PFSK-1 (cell line): ENCODE results near the gene ST3GAL2.

ENCODE experiments used
- FOXP2 ChIP-seq: optimal IDR thresholded peaks from 2 replicates; pipeline ENCODE3; 2011; ENCODE audit warnings: borderline replicate concordance, control low read depth, inconsistent platforms; ENCODE audit not compliant: insufficient read depth; ENCODE audit errors: extremely low read length, extremely low read depth
- POLR2AphosphoS5 ChIP-seq: IDR thresholded peaks from 2 replicates; pipeline ENCODE4 v1.6.1; 2012; ENCODE audit warnings: low read depth, mild to moderate bottlenecking, control low read depth, low read length, moderate library complexity
- SIN3A ChIP-seq: IDR thresholded peaks from 2 replicates; pipeline ENCODE4 v1.6.1; 2012; ENCODE audit warnings: mild to moderate bottlenecking, low read length, moderate library complexity, borderline replicate concordance; ENCODE audit not compliant: insufficient read depth
- TAF1 ChIP-seq: IDR thresholded peaks from 2 replicates; pipeline ENCODE4 v1.6.1; 2012; ENCODE audit warnings: low read length, control low read depth, borderline replicate concordance; ENCODE audit not compliant: insufficient read depth
- TF ChIP-seq, protein P1 (sequence below), 2 experiments: IDR thresholded peaks; 2 replicates each; pipeline versions ENCODE4 v1.6.1 to v1.8.0; 2011 to 2012; ENCODE audit warnings: low read depth in 2 of 2, low read length in 2 of 2, control low read depth in 1 of 2, inconsistent platforms in 1 of 2, mild to moderate bottlenecking in 1 of 2, moderate library complexity in 1 of 2; ENCODE audit not compliant: insufficient read depth in 1 of 2

The ST3GAL2 gene

DNA sequence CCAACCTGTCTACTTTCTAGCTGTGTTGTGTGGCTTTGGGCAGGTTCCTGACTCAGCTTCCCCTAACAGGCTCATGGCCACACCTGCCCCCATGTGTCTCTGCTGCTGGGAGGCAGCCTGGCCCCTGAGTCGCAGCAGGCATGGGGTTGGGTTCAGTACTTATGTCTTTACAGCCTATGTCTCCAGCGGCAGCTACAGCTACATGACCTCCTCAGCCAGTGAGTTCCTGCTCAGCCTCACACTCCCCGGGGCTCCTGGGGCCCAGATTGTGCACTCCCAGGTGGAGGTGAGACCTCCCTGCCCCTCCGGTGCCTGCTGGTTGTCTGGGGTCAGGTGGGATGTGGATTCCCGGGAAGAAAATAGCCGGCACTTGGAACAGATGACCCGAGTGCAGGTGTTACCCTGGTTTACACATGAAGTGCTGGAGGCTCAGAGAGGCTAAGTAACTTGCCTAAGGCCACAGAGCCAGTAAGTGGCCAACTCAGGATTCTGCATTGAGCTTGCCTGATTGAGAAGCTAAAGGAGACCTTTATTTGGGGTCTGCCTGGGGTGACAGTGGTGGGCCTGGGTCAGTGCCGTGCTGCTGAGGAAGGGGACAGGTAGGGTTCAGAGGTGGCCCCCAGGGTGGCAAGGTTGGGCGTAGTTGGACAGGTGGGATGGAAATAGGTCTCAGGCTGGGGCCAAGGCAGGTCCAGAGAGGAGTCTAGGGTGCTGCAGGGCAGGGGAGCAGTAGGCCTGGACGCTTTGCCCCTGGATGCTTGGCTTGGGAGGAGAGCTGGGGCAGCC is 31.4 kb upstream of the ST3GAL2 start:
- TF ChIP-seq POLR2AphosphoS5 (no peak), TAF1 (no peak), SIN3A (no peak), FOXP2 (no peak)
- TF ChIP-seq, protein P1, sequence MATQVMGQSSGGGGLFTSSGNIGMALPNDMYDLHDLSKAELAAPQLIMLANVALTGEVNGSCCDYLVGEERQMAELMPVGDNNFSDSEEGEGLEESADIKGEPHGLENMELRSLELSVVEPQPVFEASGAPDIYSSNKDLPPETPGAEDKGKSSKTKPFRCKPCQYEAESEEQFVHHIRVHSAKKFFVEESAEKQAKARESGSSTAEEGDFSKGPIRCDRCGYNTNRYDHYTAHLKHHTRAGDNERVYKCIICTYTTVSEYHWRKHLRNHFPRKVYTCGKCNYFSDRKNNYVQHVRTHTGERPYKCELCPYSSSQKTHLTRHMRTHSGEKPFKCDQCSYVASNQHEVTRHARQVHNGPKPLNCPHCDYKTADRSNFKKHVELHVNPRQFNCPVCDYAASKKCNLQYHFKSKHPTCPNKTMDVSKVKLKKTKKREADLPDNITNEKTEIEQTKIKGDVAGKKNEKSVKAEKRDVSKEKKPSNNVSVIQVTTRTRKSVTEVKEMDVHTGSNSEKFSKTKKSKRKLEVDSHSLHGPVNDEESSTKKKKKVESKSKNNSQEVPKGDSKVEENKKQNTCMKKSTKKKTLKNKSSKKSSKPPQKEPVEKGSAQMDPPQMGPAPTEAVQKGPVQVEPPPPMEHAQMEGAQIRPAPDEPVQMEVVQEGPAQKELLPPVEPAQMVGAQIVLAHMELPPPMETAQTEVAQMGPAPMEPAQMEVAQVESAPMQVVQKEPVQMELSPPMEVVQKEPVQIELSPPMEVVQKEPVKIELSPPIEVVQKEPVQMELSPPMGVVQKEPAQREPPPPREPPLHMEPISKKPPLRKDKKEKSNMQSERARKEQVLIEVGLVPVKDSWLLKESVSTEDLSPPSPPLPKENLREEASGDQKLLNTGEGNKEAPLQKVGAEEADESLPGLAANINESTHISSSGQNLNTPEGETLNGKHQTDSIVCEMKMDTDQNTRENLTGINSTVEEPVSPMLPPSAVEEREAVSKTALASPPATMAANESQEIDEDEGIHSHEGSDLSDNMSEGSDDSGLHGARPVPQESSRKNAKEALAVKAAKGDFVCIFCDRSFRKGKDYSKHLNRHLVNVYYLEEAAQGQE (IDR thresholded peaks at IDR 0.05; ENCODE audit: insufficient read depth in 1 of 2, low read depth in 2 of 2, low read length in 2 of 2) = no peak

DNA sequence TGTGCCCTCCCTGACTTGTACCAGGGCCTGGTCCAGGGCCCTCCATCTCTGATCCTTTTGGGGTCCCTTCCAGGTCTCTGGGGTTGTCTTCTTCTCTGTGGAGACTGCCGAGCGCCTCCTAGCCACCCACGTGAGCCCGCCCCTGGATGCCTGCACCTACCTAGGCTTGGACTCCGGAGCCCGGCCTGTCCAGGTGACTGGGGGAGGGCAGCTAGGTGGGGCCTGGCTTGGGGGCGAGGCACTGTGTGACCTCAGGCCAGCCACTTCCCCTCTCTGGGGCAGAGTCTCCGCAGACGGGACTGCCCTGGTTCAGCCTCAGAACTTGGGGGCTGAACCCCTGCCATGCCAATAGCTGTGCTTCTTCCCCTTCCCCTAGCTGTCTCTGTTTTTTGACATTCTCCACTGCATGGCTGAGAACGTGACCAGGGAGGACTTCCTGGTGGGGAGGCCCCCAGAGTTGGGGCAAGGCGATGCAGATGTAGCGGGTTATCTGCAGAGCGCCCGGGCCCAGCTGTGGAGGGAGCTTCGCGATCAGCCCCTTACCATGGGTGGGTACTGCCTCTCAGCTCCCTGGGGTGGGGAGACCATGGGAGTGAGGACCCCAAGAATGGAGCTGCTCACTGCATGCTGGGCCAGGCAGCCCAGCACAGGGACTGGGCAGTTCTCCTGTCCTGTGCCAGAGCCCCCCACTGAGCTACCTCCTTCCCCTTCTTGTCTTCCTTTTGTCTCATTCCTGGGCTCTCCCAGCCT is 30.1 kb upstream of the ST3GAL2 start:
- no peak for TF ChIP-seq FOXP2
- TF ChIP-seq SIN3A = no peak
- TF ChIP-seq TAF1 = no peak
- TF ChIP-seq, protein P1 (IDR thresholded peaks at IDR 0.05; ENCODE audit: insufficient read depth in 1 of 2, low read depth in 2 of 2, low read length in 2 of 2) = no peak
- no peak for TF ChIP-seq POLR2AphosphoS5

DNA sequence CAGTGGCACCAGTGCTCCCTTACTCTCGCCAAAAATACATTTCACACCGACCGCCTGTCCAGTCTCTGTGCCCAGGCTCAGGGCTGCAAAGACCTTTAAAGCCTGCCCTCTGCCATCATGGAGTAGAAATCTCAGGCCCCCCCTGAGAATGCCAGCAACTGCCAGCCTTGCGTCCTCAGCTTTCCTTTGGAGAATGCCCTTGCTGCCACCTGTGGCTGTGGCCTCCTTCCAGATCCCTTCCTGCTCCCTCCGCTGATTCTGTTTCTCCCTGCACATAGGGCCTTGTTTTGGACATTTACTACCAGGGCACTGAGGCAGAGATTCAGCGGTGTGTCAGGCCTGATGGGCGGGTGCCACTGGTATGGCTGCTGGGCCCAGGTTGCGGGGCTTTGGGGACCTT is 28.7 kb upstream of the ST3GAL2 start:
- TF ChIP-seq POLR2AphosphoS5 (no peak), SIN3A (no peak), FOXP2 (no peak), TAF1 (no peak)
- TF ChIP-seq, protein P1 (IDR thresholded peaks at IDR 0.05; ENCODE audit: insufficient read depth in 1 of 2, low read depth in 2 of 2, low read length in 2 of 2) = no peak

DNA sequence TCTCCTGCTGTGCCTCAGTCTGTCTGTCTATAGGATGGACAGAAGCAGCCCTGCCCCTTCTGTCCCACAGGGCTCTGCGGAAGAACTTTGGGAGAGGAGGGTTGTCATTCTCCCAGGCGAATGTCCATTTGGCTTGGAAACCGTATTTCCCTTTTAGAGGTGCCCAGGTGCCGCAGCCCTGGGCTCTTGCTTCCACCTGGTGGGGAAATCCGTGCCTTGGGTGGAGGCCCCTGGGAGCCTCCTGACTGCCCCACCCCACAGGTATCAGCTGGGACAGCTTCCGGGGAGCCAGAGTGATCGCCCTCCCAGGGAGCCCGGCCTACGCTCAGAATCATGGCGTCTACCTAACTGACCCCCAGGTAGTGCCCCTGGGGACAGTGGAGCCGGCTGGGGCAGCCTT is 28.2 kb upstream of the ST3GAL2 start:
- TF ChIP-seq POLR2AphosphoS5 (no peak), TAF1 (no peak), FOXP2 (no peak), SIN3A (no peak)
- TF ChIP-seq, protein P1 (IDR thresholded peaks at IDR 0.05; ENCODE audit: insufficient read depth in 1 of 2, low read depth in 2 of 2, low read length in 2 of 2) = no peak
